NCI-H187 treated with DMSO at 0.1 percent for 48 hours (cell line): Measurements from ENCODE around the gene ZNF829.

Experiments
- DNase-seq: peaks from one replicate; lab custom pipeline; 2025; lab: John Stamatoyannopoulos, UW

The ZNF829 gene

DNA sequence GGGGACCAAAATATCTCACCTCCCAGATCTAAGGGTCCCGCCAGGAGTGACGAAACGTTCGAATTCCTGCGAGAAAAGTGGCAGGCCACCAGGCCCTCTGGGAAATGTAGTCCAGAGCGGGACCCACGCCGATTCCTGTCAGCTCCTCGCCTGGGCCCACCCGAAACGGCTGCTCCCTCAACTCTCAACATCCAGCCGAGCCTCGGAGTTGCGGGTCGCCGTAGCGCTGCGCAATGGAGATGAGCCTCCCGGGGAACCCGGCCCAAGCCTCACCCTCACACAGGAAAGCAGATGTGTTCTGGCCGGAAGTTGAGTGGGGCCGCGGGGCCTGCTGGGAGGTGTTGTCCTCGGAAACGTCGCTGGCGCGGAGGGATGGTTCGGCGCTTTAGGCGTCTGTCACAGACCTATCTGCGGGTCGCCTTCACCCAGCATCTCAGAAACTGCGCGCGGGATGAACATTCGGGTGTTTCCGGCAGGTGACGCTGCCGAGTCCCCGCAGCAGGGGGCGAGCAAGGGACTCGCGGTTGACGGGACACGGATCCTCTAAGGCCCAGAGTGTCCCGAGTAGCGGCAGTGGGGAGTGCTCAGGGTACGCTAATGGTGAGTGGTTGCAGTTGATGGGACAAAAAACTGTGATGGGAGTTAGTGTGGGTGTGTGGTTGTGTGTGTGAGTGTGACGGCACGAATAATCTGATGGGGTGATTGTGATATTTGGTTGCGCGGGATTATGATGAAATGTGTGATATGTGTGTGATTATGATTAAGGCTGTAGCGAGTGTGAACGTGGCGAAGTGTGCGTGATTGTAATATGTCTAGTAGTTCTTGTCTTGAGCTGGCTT, at the start of gene ZNF829, which contains the start of gene ZNF568:
ZNF829 (minus strand) TSS at position 300 of the 839 bp plus-strand sequence. CDS start 1,124 bp downstream, outside the sequence.
ZNF568 (plus strand) TSS at position 341 of the 839 bp plus-strand sequence. CDS start 6,439 bp downstream, outside the sequence.
- DNase-seq, result peak; percentile 69

DNA sequence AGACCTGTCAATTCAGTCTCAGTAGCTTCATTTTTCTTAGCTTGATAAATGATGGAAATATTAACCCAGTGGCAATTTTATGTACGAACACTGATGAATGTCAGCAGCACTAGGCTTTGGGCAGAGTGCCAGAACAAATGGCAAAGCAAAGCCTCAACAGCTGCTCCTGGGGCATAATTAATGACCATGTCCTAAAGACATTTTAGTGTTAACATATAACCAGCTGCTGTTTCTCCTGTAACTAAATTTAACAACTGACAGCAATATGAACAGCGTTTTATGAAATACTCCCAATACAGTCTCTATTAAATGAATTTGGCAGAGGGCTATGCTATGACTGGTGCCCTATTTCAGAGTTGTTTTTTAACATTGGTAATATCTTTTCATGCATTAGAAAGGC, 47.2 kb upstream of the ZNF829 start:
- DNase-seq, result peak; percentile 43

DNA sequence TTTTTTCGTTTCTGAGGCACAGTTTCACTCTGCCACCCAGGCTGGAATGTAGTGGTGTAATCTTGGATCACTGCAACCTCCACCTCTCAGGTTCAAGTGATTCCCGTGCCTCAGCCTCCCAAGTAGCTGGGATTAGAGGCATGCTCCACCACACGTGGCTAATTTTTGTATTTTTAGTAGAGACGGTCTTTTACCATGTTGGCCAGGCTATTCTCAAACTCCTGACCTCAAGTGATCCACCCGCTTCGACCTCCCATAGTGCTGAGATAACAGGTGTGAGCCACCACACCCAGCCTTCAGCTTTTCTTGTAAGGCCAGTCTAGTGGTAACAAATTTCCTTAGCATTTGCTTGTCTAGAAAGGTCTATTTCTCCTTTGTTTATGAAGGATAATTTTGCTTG, 46.3 kb upstream of the ZNF829 start:
- no peak for DNase-seq

DNA sequence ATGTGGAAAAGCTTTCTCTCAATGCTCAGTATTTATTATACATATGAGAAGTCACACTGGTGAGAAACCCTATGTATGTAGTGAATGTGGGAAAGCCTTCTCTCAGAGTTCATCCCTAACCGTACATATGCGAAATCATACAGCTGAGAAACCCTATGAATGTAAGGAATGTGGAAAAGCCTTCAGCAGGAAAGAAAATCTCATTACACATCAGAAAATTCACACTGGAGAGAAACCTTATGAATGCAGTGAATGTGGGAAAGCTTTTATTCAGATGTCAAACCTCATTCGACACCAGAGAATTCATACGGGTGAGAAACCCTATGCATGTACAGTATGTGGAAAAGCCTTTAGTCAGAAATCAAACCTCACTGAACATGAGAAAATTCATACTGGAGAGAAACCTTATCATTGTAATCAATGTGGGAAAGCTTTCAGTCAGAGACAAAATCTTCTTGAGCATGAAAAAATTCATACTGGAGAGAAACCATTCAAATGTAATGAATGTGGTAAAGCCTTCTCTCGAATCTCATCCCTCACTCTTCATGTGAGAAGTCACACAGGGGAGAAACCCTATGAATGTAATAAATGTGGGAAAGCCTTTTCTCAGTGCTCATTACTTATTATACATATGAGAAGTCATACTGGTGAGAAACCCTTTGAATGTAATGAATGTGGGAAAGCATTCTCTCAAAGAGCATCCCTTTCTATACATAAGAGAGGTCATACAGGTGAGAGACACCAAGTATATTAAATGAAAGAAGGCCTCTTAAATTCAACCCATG, 34.4 kb upstream of the ZNF829 start:
- DNase-seq, result no peak

DNA sequence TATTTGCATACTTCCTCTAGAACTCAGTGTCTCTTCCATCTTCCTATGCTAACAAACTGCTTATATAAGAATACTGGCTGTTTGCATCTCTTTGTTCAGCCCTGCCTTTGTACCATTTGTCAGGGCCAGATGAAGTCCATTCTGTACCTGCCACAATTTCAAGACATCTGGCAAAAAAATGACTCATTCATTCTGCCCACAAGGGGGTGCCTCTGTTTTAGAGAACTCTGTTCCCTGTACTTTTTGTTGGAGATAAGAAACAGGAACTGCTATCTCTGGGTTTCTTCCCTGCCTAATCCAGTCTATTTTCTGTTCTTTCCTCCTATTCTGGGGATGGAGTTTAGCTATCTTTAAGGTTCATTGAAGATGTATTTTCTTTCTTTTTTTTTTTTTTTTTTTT, 23.1 kb upstream of the ZNF829 start:
- no peak for DNase-seq

DNA sequence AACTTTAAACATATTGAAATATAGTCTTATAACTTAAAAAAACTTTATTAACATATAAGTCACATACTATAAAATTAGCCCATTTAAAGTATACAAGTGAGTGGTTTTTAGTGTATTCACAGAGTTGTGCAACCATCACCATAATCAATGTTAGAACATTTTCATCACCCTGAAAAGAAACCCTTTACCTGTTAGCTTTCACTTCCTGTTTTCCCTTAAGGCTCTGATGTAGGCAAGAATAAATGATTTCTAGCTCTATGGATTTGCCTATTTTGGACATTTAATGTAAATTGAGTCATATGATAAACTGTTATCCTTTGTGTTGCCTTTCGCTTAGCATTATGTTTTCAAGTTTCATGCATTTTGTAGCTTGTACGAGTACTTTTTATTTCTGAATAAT, 15.6 kb upstream of the ZNF829 start:
- DNase-seq, result no peak

DNA sequence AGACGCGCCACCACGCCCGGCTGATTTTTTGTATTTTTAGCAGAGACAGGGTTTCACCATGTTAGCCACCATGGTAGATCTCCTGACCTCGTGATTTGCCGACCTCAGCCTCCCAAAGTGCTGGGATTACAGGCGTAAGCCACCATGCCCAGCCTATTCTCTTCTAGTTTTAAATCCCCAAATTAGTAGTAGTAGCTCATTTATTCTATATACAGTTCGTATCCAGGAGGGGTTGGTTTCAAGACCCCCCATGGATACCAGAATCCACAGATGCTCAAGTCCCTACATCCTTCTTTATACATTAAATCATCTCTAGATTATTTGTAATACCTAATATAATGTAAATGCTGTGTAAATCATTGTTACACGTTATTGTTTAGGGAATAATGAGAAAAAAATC, 2.0 kb upstream of the ZNF829 start:
- no peak for DNase-seq

DNA sequence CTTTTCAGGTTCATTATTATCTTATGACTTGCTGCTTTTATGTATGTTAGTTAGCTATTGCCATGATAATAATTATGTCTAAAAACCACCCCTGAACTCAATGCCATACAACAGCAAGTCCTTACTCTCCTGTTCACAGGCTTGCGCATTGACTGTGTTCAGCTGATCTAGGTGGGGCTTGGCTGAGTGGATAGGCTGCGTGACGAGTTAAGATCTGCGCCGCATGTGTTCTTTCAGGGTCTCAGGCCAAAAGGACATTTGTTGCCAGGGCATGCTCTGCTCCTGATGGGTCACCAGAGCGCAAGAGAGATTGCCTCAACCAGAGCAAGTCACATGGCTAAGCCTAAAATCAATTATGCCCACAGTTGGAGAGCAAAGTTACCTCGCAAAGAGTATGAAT, 900 bp upstream of the ZNF829 start:
- no peak for DNase-seq

DNA sequence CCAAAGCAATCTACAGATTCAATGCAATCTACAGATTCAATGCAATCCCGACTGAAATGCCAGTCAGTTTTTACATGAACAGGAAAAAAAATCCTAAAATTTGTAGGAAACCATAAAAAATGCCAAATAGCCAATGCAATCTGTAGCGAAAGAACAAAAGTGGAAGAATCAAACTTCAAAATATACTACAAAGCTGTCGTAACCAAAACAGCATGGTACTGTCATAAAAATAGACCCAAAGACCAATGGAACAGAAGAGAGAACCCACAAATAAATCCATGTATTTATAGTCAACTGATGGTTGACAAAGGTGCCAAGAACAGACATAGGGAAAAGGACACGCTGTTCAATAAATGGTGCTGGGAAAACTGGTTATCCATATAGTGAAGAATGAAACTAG, 17.7 kb downstream of the ZNF829 start:
- DNase-seq, result no peak

DNA sequence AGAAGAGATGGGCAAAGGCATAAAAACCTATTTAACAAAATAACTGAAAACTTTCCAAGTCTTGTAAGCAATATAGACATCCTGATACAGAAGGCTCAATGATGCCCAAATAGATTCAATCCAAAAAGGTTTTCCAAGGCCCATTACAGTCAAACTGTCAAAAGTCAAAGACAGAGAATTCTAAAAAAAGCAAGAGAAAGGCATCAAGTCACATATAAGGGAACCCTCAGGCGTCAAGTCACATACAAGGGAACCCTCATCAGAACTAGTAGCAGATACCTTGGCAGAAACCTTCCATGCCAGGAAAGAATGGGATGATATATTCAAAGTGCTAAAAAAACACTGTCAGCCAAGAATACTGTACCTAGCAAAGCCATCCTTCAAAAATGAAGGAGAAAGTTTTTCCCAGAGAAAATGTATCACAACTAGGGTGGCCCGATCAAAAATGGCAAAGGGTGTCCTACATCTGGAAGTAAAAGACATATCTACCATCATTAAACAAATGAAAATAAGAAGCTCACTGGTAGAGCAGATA, 21.2 kb downstream of the ZNF829 start:
- no peak for DNase-seq

DNA sequence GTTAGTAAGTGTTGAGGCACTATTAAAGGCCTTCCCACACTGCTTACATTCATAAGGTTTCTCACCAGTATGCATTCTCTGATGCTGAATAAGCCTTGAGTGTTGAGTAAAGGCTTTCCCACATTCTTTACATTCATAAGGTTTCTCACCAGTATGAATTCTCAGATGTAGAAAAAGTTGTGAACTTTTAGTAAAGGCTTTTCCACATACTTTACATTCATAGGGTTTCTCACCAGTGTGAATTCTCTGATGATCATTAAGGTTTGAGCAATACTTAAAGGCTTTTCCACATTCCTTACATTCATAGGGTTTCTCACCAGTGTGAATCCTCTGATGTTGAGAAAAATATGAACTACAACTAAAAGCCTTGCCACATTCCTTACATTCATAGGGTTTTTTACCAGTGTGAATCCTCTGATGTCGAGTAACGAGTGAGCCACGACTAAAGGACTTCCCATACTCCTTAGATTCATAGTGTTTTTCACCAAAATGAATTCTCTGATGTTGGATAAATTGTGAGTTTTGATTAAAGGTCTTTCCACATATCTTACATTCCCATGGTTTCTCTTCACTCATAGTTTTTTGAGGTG, 24.2 kb downstream of the ZNF829 start:
- no peak for DNase-seq

DNA sequence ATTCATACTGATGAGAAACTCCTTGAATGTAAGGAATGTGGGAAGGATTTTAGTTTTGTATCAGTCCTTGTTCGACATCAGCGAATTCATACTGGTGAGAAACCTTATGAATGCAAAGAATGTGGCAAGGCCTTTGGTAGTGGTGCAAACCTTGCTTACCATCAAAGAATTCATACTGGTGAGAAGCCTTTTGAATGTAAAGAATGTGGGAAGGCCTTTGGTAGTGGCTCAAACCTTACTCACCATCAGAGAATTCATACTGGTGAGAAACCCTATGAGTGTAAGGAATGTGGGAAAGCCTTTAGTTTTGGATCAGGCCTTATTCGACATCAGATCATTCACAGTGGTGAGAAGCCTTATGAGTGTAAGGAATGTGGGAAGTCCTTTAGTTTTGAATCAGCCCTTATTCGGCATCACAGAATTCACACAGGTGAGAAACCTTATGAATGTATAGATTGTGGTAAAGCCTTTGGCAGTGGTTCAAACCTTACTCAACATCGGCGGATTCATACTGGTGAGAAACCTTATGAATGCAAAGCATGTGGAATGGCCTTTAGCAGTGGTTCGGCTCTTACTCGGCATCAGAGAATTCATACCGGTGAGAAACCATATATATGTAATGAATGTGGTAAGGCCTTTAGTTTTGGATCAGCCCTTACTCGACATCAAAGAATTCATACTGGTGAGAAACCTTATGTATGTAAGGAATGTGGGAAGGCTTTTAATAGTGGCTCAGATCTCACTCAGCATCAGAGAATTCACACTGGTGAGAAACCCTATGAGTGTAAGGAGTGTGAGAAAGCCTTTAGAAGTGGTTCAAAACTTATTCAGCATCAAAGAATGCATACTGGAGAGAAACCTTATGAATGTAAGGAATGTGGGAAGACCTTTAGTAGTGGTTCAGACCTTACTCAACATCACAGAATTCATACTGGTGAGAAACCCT, 38.8 kb downstream of the ZNF829 start:
- no peak for DNase-seq

DNA sequence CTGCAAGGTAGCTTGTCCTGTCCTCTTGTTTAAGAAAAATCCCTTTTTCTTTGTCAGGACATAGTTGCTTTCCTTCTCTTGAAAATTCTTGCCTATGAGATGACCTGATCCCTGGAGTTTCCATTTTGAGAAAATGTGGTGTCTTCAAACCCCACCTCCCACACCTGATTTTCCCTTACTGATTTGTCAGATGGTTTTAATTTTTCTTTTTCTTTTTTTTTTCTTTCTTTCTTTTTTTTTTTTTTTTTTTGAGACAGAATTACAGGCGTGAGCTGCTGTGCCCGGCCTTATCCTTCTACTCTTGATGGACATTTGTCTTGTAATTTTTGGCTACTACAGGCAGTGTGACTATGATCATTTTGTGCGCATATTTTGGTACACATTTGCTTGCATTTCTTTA, 64.2 kb downstream of the ZNF829 start:
- no peak for DNase-seq

DNA sequence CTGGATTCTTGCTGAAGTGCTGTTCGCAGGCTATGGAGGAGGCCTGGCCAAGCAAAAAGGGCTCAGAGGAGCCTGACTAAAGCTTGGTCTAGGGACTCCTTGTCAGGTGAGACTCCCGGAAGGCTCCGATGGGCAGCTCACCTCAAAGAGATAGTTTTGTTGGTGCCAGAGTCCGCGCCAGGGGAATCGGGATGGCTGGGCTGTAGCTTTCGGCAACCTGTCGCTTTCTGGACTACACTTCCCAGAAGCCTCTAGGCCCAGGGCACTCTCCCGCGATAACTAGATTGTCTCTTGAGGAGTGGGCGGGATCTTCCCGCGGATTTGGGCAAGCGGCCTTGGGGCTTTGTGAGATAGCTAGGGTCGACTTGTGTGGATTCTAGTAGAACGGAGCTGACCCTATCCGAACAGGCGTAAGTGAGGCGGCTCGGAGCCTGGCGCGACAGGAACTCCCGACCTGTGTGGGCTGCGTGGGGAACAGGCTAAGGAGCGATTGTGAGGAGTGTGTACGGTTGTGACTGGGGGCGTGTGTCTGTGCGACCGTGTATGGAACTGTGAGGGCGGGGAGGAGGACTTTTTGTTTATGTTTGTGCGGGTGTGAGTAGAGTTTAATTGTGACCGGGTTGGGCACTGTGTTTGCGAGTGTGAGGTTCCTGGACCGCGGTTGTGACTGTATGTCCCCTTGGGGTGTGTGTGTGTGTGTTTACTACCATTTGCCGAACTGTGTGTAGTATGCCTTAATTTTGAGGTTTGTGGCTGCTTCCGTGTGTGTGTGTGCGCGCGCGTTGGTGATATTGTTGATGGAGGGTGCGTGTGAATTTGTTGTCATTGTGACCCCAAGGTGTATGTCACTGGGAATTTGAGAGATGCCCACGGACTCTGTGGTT, 65.3 kb downstream of the ZNF829 start, which contains the start of gene ZNF345:
ZNF345 (plus strand) TSS at position 318 of the 884 bp plus-strand sequence. CDS start 25,955 bp downstream, outside the sequence.
- DNase-seq, result peak; percentile 93

DNA sequence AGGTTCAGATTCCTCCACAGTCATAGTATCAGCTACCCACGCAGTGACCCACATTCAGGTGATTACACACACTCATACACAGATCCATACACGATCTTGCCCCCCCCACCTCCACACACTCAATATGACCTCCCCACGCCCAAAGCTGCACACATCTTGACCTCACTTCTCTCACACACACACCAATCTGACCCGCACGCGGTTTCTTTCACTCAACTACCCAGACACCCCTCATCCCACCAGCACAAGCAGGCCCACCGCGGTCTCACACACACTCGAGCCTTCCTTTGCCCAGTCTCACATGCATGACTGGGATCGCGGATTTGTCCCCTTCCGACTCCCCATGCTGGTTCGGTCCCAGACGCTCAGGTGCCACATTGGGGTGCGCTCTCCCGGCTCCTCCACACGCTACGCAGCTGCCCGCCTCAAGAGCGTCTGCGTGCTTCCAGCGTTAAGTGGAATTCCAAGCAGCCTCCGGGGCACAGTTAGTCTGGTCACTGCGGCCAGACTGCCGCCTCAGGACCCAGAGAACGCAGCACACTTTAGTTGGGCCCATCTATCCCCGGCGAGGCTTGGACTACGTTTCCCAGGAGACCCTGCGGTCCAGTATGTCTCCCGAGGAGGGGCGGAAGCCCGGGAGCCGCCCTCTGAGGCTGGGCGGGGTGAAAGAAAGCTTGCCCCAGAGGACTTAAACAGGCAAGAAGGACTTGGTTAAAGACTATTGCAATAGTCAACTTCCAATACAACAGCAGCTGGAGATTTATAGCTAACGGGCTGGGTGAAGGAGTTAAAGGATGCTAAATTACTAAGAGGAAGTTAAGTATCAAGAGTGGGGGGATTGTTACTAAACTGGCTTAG, 66.2 kb downstream of the ZNF829 start:
- peak; percentile 58 for DNase-seq

DNA sequence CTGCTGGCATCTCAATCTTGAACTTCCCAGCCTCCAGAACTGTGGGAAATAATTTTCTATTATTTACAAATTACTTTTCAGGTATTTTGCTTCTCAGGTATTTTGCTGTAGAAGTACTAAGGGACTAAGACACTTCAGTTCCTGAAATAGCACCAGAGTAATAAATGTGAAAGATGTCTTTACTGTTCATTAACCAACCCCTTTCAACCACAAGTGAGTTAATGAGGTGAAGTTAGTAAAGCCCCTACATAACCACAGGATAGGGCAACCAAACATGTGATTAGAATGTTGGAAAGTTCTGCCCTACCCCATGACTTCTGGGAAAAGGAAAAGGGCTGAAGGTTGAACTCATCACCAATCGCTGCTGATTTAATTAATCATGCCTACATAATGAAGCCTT, 68.1 kb downstream of the ZNF829 start:
- no peak for DNase-seq

DNA sequence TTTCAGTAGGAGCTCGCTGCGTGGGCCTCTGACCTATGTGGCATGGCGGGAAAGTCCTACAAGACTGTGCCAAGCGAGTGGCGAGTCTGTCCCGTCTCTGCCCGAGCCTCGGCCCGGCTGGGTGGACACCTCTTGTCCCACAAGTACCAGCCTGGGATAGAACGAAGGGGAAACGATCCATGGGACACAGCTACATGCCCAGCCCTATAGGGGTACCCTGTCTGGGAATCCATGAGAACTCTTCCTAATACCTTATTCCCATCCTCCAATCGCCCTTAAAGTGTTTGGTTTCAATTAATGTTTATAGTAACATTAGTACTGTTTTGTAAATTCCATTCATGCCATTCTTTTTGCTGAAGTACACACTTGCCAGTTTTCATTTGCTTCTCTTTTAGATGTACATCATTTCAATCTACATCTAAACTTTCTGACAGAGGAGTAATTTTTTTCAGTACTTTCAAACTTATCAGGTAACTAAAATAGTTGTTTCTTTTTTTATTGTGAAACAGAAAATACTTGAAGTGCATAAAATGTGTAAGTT, 77.2 kb downstream of the ZNF829 start:
- no peak for DNase-seq
